Epithelial cell of prostate (primary cell): ENCODE data around the gene WNT4.

Experiments
- DNase-seq: peaks from one replicate; pipeline ENCODE4 v3.0.0-alpha.2; 2011; ENCODE audit warnings: low read depth, low spot score
- H3K27ac ChIP-seq: fragments of 450-650 bp; 2 replicates; pipeline ENCODE4 v1.5.1; 2017; ENCODE audit warnings: mild to moderate bottlenecking

Gene WNT4

GRCh38 chr1:22164841-22165808 is 22.2 kb upstream of the WNT4 start:
- DNase-seq = no peak
- H3K27ac ChIP-seq = no peak overlapping the region

GRCh38 chr1:22163564-22163963 is 20.7 kb upstream of the WNT4 start:
- no peak for DNase-seq
- no peak overlapping the region for H3K27ac ChIP-seq

GRCh38 chr1:22163137-22163536 is 20.2 kb upstream of the WNT4 start:
- H3K27ac ChIP-seq = no peak overlapping the region
- no peak for DNase-seq

- no peak for DNase-seq
- H3K27ac ChIP-seq = no peak overlapping the region
These were observed 17.0 kb upstream of the WNT4 start for GRCh38 chr1:22159891-22160290.

- H3K27ac ChIP-seq = no peak overlapping the region
- no peak for DNase-seq
These were observed 15.8 kb upstream of the WNT4 start for GRCh38 chr1:22158654-22159053.

- no peak for DNase-seq
- H3K27ac ChIP-seq = no peak overlapping the region
These were observed 14.6 kb upstream of the WNT4 start for GRCh38 chr1:22157359-22157966.

- DNase-seq = no peak
- H3K27ac ChIP-seq = no peak overlapping the region
These were observed 12.6 kb upstream of the WNT4 start for GRCh38 chr1:22155517-22155916.

- DNase-seq = no peak
- H3K27ac ChIP-seq = no peak overlapping the region
These were observed 11.7 kb upstream of the WNT4 start for GRCh38 chr1:22154626-22155025.

- DNase-seq = no peak
- no peak overlapping the region for H3K27ac ChIP-seq
These were observed 11.0 kb upstream of the WNT4 start for GRCh38 chr1:22153660-22154437.

- no peak overlapping the region for H3K27ac ChIP-seq
- no peak for DNase-seq
These were observed 8.0 kb upstream of the WNT4 start for GRCh38 chr1:22150923-22151322.

- H3K27ac ChIP-seq = no peak overlapping the region
- DNase-seq = no peak
These were observed 407 bp downstream of the WNT4 start for GRCh38 chr1:22142315-22143064.

- no peak for DNase-seq
- no peak overlapping the region for H3K27ac ChIP-seq
These were observed 1.2 kb downstream of the WNT4 start for GRCh38 chr1:22141554-22142314.

- DNase-seq = no peak
- no peak overlapping the region for H3K27ac ChIP-seq
These were observed 2.2 kb downstream of the WNT4 start for GRCh38 chr1:22140694-22141093.

GRCh38 chr1:22139817-22140216 is 3.1 kb downstream of the WNT4 start:
- DNase-seq = no peak
- no peak overlapping the region for H3K27ac ChIP-seq

- no peak for DNase-seq
These were observed 3.8 kb downstream of the WNT4 start for GRCh38 chr1:22139066-22139594.

GRCh38 chr1:22137004-22137720 is 5.7 kb downstream of the WNT4 start:
- H3K27ac ChIP-seq = no peak overlapping the region
- DNase-seq = peak; percentile 66

More at GRCh38 chr1:22139066-22139594, 3.8 kb downstream of the WNT4 start:
- no peak overlapping the region for H3K27ac ChIP-seq

GRCh38 chr1:22133931-22134324 is 9.0 kb downstream of the WNT4 start:
- H3K27ac ChIP-seq = no peak overlapping the region
- DNase-seq = no peak

- no peak overlapping the region for H3K27ac ChIP-seq
- DNase-seq = no peak
These were observed 9.5 kb downstream of the WNT4 start for GRCh38 chr1:22133247-22133930.
